Glutamatergic neuron (in vitro differentiated cells): Measurements from ENCODE around the gene FAM222A. TPM values are rescaled to one million over a fixed set of nuclear protein-coding genes. Genes with fewer than 3 reads are reported as not detected.

Experiments used
- DNase-seq: peaks from one replicate; pipeline ENCODE4 v3.0.0; 2022
- H3K27ac Mint-ChIP-seq: one replicate; pipeline ENCODE4 v1.8.0; 2020; ENCODE audit warnings: mild to moderate bottlenecking, mixed read lengths, inconsistent platforms; ENCODE audit not compliant: unreplicated experiment
- H3K27me3 Mint-ChIP-seq: one replicate; pipeline ENCODE4 v1.8.0; 2020; ENCODE audit warnings: mild to moderate bottlenecking, moderate library complexity, mixed read lengths, inconsistent platforms; ENCODE audit not compliant: unreplicated experiment
- H3K36me3 Mint-ChIP-seq: one replicate; pipeline ENCODE4 v1.8.0; 2020; ENCODE audit warnings: mild to moderate bottlenecking, mixed read lengths, inconsistent platforms; ENCODE audit not compliant: unreplicated experiment
- H3K4me1 Mint-ChIP-seq: one replicate; pipeline ENCODE4 v1.8.0; 2020; ENCODE audit warnings: mild to moderate bottlenecking, low read depth, mixed read lengths, inconsistent platforms; ENCODE audit not compliant: unreplicated experiment
- H3K4me3 Mint-ChIP-seq: one replicate; pipeline ENCODE4 v1.8.0; 2020; ENCODE audit warnings: mild to moderate bottlenecking, mixed read lengths, inconsistent platforms; ENCODE audit not compliant: unreplicated experiment
- H3K9me3 Mint-ChIP-seq: one replicate; pipeline ENCODE4 v1.8.0; 2020; ENCODE audit warnings: mild to moderate bottlenecking, moderate library complexity, mixed read lengths, inconsistent platforms; ENCODE audit not compliant: unreplicated experiment
- CTCF ChIP-seq: fragments of 200-600 bp; sonication (generic); IDR thresholded peaks from one replicate; pipeline ENCODE4 v1.5.0; 2021; ENCODE audit not compliant: partially characterized antibody, unreplicated experiment
- total RNA-seq: library from RNA; stranded (reverse); fragmentation: NEBNext Ultra II Directional; extraction: Animal tissue kit (Norgen Biotek cat#: 25700); gene quantifications from one replicate; pipeline ENCODE4 v1.2.1, GENCODE V29; 2021; ENCODE audit not compliant: unreplicated experiment

The FAM222A gene
- total RNA-seq, 1 donor from 2014 or later: 18.1 TPM

GRCh38 chr12:109793826-109794501, 80.3 kb downstream of the FAM222A start:
- H3K36me3 Mint-ChIP-seq: no peaks in the 10 kb centered on the region
- H3K27me3 Mint-ChIP-seq: peaks cover 8% of the 10 kb centered on the region
- DNase-seq: no peak
- no peak overlapping the region for H3K27ac Mint-ChIP-seq
- H3K9me3 Mint-ChIP-seq: peaks cover 2% of the 10 kb centered on the region
- H3K4me3 Mint-ChIP-seq: no peak overlapping the region
- H3K4me1 Mint-ChIP-seq: no peaks in the 10 kb centered on the region
- no peak for TF ChIP-seq CTCF

- H3K4me3 Mint-ChIP-seq: no peak overlapping the region
- no peak for TF ChIP-seq CTCF
- H3K9me3 Mint-ChIP-seq: peaks cover 2% of the 10 kb centered on the region
- H3K27me3 Mint-ChIP-seq: peaks cover 8% of the 10 kb centered on the region
- no peak for DNase-seq
- no peak overlapping the region for H3K27ac Mint-ChIP-seq
- no peaks in the 10 kb centered on the region for H3K36me3 Mint-ChIP-seq
- H3K4me1 Mint-ChIP-seq: no peaks in the 10 kb centered on the region
Observed at GRCh38 chr12:109795023-109795422, 81.4 kb downstream of the FAM222A start.

GRCh38 chr12:109796057-109796456, 82.4 kb downstream of the FAM222A start:
- Mint-ChIP-seq H3K4me3 (no peak overlapping the region), H3K27ac (no peak overlapping the region), H3K27me3 (peaks cover 10% of the 10 kb centered on the region), H3K36me3 (no peaks in the 10 kb centered on the region), H3K9me3 (peaks cover 2% of the 10 kb centered on the region), H3K4me1 (no peaks in the 10 kb centered on the region)
- no peak for DNase-seq
- no peak for TF ChIP-seq CTCF

GRCh38 chr12:109797905-109798669, 84.5 kb downstream of the FAM222A start:
- no peaks in the 10 kb centered on the region for H3K9me3 Mint-ChIP-seq
- no peak for TF ChIP-seq CTCF
- no peaks in the 10 kb centered on the region for H3K4me1 Mint-ChIP-seq
- peaks cover 10% of the 10 kb centered on the region for H3K27me3 Mint-ChIP-seq
- no peak for DNase-seq
- no peak overlapping the region for H3K4me3 Mint-ChIP-seq
- H3K36me3 Mint-ChIP-seq: no peaks in the 10 kb centered on the region
- H3K27ac Mint-ChIP-seq: no peak overlapping the region

GRCh38 chr12:109798691-109799090, 85.1 kb downstream of the FAM222A start:
- Mint-ChIP-seq H3K4me1 (no peaks in the 10 kb centered on the region), H3K4me3 (no peak overlapping the region), H3K36me3 (no peaks in the 10 kb centered on the region), H3K9me3 (no peaks in the 10 kb centered on the region), H3K27ac (no peak overlapping the region), H3K27me3 (peaks cover 7% of the 10 kb centered on the region)
- no peak for TF ChIP-seq CTCF
- DNase-seq: no peak
